Osteoblast (primary cell): ENCODE measurements around the gene AGER. TPM values are rescaled to one million over a fixed set of nuclear protein-coding genes. Genes with fewer than 3 reads are reported as not detected.

Experiments
- DNase-seq: peaks from one replicate; pipeline ENCODE4 v3.0.0; 2011; ENCODE audit warnings: low spot score, mixed read lengths; ENCODE audit not compliant: insufficient read length; ENCODE audit errors: missing footprints
- H2AFZ ChIP-seq: 2 replicates; pipeline ENCODE4 v1.6.0; 2011; ENCODE audit warnings: mild to moderate bottlenecking, low read length
- H3K27ac ChIP-seq: 2 replicates; pipeline ENCODE4 v1.5.1; 2011; ENCODE audit warnings: mild to moderate bottlenecking, low read depth, low read length, moderate library complexity
- H3K27me3 ChIP-seq: 2 replicates; pipeline ENCODE4 v1.6.0; 2012; ENCODE audit warnings: mild to moderate bottlenecking, control low read depth, inconsistent platforms, low read length, moderate library complexity; ENCODE audit not compliant: insufficient read depth
- H3K36me3 ChIP-seq: 2 replicates; pipeline ENCODE4 v1.5.1; 2011; ENCODE audit warnings: mild to moderate bottlenecking, low read length, control low read depth, moderate library complexity; ENCODE audit not compliant: insufficient read depth
- H3K4me1 ChIP-seq: 2 replicates; pipeline ENCODE4 v1.5.1; 2011; ENCODE audit warnings: mild to moderate bottlenecking, low read length, control low read depth, moderate library complexity; ENCODE audit not compliant: insufficient read depth
- H3K4me2 ChIP-seq: 2 replicates; pipeline ENCODE4 v1.6.0; 2011; ENCODE audit warnings: mild to moderate bottlenecking, low read length; ENCODE audit not compliant: insufficient read depth
- H3K4me3 ChIP-seq: fragments of 200-600 bp; sonication (generic); 3 replicates; pipeline ENCODE4 v1.5.1; 2012; ENCODE audit warnings: mild to moderate bottlenecking, low read length, inconsistent platforms; ENCODE audit not compliant: insufficient read depth
- H3K79me2 ChIP-seq: 2 replicates; pipeline ENCODE4 v1.6.0; 2012; ENCODE audit warnings: mild to moderate bottlenecking, low read length, control low read depth, inconsistent platforms; ENCODE audit not compliant: insufficient read depth
- H3K9me3 ChIP-seq: 2 replicates; pipeline ENCODE4 v1.5.1; 2011; ENCODE audit warnings: low read depth, low read length, control low read depth
- H4K20me1 ChIP-seq: 2 replicates; pipeline ENCODE4 v1.6.0; 2012; ENCODE audit warnings: mild to moderate bottlenecking, low read length, control low read depth; ENCODE audit not compliant: insufficient read depth
- total RNA-seq: library from RNA; depleted of rRNA; stranded (reverse); fragments of >200 nt; gene quantifications from 2 replicates; pipeline ENCODE4 v1.2.3, GENCODE V29; 2012
- TF ChIP-seq, protein P1 (sequence below): IDR thresholded peaks from 2 replicates; pipeline ENCODE4 v1.5.1; 2011; ENCODE audit warnings: mild to moderate bottlenecking, low read depth, low read length, moderate library complexity; ENCODE audit errors: extremely low read depth

Gene AGER
- total RNA-seq, 1 donor = under 0.01 TPM

DNA sequence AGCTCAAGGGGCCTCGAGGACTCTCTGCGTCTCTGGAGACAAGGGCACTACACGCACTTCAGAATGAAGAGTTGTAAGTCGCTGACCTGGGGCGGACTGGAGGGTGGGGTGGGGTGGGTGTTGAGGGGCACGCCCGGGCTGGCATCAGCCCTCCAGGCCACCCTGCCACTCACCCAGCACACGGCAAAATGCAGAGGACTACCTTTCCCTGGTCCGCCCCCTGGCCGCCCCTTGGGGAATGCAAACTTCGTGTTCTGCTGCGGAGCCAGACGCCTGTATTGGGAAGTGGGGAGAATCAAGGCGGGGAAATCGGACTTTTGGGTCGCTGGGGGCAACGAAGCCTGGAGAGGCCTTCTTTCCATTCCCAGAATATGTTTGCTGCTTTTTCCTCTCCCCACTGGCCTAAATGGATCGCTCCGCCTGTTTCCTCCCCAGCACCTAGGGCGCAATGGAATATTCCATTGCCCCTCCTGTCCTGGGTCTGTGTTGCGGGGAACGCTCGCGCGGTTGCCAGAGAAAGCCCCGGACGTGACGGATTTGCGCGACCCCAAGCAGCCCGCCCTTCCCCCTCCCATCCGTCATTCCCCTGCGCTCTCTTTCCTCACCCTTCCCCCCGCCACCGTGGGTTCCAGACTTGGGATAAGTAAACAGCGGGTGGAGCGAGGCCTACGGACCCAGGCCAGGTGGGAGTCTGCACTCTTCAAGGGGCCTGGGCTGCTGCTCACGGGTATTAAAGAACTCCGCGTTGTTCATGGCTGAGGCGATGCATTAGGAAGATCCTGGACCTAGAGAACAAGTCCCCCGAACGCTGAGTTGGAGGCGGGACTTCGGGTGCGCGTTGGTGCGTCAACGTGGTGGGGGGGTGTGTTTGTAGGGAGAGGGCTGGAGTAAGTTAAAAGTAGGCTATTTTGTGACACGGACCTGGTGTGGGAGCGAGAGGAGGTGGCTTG, 30.2 kb downstream of the AGER start, which contains the start of gene PPT2:
PPT2 (plus strand) TSS at position 578 of the 950 bp plus-strand sequence. CDS start 454 bp downstream, outside the sequence.
- peak within 1 kb of the TSS; percentile 91 for H3K4me2 ChIP-seq
- H3K4me1 ChIP-seq = peaks cover 24% of the 10 kb centered on the region
- H2AFZ ChIP-seq = peak within 1 kb of the TSS; percentile 97
- H3K27ac ChIP-seq = peak within 1 kb of the TSS; percentile 90
- TF ChIP-seq, protein P1, sequence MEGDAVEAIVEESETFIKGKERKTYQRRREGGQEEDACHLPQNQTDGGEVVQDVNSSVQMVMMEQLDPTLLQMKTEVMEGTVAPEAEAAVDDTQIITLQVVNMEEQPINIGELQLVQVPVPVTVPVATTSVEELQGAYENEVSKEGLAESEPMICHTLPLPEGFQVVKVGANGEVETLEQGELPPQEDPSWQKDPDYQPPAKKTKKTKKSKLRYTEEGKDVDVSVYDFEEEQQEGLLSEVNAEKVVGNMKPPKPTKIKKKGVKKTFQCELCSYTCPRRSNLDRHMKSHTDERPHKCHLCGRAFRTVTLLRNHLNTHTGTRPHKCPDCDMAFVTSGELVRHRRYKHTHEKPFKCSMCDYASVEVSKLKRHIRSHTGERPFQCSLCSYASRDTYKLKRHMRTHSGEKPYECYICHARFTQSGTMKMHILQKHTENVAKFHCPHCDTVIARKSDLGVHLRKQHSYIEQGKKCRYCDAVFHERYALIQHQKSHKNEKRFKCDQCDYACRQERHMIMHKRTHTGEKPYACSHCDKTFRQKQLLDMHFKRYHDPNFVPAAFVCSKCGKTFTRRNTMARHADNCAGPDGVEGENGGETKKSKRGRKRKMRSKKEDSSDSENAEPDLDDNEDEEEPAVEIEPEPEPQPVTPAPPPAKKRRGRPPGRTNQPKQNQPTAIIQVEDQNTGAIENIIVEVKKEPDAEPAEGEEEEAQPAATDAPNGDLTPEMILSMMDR = no peak
- peak; percentile 95 for DNase-seq
- H4K20me1 ChIP-seq = peaks cover 6% of the 10 kb centered on the region
- no peaks in the 10 kb centered on the region for H3K9me3 ChIP-seq
- H3K79me2 ChIP-seq = peaks cover 18% of the 10 kb centered on the region
- H3K36me3 ChIP-seq = peaks cover 14% of the 10 kb centered on the region
- peak within 1 kb of the TSS; percentile 97 for H3K4me3 ChIP-seq
- peaks cover 7% of the 10 kb centered on the region for H3K27me3 ChIP-seq

DNA sequence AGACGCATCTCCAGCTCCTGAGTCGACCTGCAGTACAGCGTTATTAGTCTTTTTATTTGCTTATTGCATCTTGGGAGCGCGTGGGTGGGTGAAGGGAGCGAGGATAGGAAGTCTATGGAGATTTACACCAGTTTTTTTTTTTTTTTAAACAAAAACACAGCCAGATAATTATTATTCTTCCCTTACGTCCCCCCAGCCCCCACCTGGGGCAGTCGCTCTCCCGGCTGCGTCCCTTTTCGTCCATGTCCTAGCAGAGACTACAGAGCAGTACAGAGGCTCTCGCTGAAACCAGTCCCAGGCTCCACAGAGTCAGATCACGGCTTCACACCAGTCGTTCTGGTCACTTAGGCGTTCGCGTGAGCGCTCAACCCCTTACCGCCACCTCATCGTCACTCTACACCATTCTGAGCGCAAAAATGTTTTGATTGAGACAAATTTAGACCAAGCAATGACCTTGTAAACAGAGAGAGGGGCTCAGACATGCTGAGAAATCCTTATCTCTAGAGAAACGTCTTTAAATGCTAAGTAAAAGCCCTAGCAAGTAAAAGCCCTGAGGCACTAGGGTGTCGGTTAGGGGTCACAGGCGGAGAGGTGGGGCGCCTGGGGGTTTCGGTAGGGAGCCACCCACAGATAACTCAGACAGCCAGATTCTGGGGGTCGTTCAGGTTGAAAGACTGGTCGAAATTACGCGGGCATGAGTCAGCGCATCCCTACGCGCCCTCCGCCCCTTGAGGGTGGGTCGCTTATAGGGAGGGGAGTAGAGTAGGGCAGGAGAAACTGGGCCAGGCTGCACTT, 31.1 kb downstream of the AGER start:
- TF ChIP-seq, protein P1 = no peak
- H3K9me3 ChIP-seq = no peaks in the 10 kb centered on the region
- H3K27me3 ChIP-seq = peaks cover 16% of the 10 kb centered on the region
- H3K4me2 ChIP-seq = peak overlapping the region; percentile 91
- H3K4me1 ChIP-seq = peaks cover 24% of the 10 kb centered on the region
- H2AFZ ChIP-seq = peak overlapping the region; percentile 97
- peaks cover 6% of the 10 kb centered on the region for H4K20me1 ChIP-seq
- peak; percentile 88 for DNase-seq
- H3K4me3 ChIP-seq = peak overlapping the region; percentile 97
- H3K79me2 ChIP-seq = peaks cover 18% of the 10 kb centered on the region
- H3K27ac ChIP-seq = peak overlapping the region; percentile 90
- peaks cover 5% of the 10 kb centered on the region for H3K36me3 ChIP-seq

DNA sequence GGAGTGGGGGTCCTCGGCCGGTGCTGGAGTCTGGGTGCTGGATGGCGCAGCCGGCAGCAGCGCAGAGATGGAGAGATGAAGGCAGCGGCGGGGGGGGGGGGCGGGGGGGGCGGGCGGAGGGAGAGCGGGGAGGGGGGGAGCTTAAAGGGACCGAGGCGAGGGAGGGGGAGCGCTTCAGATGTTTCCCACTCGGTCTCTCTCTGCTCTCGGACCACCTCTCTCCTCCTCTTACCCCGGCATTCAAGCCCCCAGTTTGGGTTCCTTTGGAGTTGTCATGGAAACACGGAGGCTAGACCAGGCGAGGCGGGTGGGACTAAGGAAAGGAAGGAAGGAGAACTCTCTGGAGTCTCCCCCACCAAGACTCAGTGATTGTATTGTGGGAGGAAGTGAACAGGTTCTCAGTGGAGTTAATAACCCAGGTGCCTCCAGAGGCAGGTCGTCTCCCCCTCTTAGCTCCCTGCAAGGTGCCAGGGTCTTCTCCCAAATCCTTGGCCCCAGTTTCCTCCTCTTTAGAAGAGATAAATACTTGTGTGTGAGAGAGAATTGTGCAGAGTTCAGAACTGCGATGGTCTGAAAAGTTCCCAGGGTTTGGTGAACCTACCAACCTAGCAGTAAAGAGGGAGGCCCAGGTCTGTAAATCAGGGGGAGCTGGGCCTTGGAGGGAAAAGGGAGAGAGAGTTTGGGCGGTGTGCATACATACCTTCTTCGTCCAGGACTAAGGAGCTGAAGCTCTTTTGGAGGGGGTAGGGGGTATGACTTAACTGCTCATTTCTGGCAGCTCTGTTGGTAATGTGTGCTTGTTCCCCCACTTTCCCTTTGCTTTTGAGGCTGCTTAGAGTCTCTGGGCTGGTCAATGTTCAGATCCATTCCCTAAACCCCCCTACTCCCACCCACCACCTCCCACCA, 31.9 kb downstream of the AGER start, which contains the start of gene PRRT1:
PRRT1 (minus strand) TSS at position 77 of the 906 bp plus-strand sequence. CDS start 112 bp downstream, outside the sequence.
- Histone ChIP-seq H2AFZ (peak within 1 kb of the TSS; percentile 97), H3K4me3 (peak within 1 kb of the TSS; percentile 97), H3K79me2 (peaks cover 18% of the 10 kb centered on the region), H3K27me3 (peaks cover 24% of the 10 kb centered on the region), H3K4me1 (peaks cover 24% of the 10 kb centered on the region), H3K9me3 (no peaks in the 10 kb centered on the region), H3K27ac (peak within 1 kb of the TSS; percentile 90), H4K20me1 (peaks cover 6% of the 10 kb centered on the region), H3K36me3 (peaks cover 2% of the 10 kb centered on the region), H3K4me2 (peak within 1 kb of the TSS; percentile 91)
- TF ChIP-seq, protein P1 = no peak
- DNase-seq = peak; percentile 86
